Activated naive CD4-positive, alpha-beta T cell treated with anti-CD3 and anti-CD28 coated beads, Interleukin-2, amount 50 U/mL, for 24 hours (primary cell): ENCODE results near the gene ZDHHC15.
"Not testable (repeated sequence)": the region's sequence is repeated elsewhere in the genome, so short reads cannot be mapped to it uniquely, and the experiment has no call there.

Experiments used
- H3K27ac Mint-ChIP-seq: one replicate; pipeline ENCODE4 v1.8.0; 2021; ENCODE audit warnings: mild to moderate bottlenecking, mixed read lengths
- H3K27me3 Mint-ChIP-seq: one replicate; pipeline ENCODE4 v1.8.0; 2021; ENCODE audit warnings: mixed read lengths
- H3K36me3 Mint-ChIP-seq: one replicate; pipeline ENCODE4 v1.8.0; 2021; ENCODE audit warnings: mixed read lengths
- H3K4me1 Mint-ChIP-seq: one replicate; pipeline ENCODE4 v1.8.0; 2021; ENCODE audit warnings: mixed read lengths
- H3K4me3 Mint-ChIP-seq: one replicate; pipeline ENCODE4 v1.8.0; 2021; ENCODE audit warnings: mild to moderate bottlenecking, mixed read lengths
- H3K9me3 Mint-ChIP-seq: one replicate; pipeline ENCODE4 v1.8.0; 2021; ENCODE audit warnings: mixed read lengths

Gene ZDHHC15

DNA sequence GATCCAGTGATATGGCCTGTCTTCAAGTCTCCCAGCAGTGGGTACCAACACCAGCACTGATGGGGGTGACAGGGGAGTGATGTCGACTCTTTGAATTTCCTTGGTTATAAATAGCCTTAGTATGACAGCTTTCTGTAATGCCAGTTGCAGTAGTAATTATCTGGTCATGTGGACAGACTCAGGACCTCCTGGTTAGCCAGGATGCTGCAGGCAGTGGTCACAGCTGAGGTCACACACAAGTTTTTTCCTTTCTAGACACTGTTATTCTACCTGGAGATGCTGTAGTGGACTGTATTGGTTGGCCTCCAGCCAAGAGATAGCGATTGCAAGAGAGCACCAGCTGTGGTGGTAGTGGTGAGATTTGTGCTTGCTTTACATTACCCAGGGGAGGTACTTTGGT lies 185.3 kb downstream of the ZDHHC15 start:
- Mint-ChIP-seq H3K4me1 (no peaks in the 10 kb centered on the region), H3K27ac (no peak overlapping the region), H3K4me3 (no peak overlapping the region), H3K36me3 (peaks cover 9% of the 10 kb centered on the region), H3K9me3 (no peaks in the 10 kb centered on the region), H3K27me3 (no peaks in the 10 kb centered on the region)

DNA sequence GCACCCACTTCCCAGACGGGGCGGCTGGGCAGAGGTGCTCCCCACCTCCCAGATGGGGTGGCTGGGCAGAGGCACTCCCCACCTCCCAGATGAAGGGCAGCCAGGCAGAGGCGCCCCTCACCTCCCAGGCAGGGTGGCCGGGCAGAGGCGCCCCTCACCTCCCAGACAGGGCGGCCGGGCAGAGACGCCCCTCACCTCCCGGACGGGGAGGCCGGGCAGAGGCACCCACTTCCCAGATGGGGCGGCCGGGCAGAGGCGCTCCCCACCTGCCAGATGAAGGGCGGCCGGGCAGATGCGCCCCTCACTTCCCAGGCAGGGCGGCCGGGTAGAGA lies 187.7 kb downstream of the ZDHHC15 start:
- H3K27me3 Mint-ChIP-seq, result no peaks in the 10 kb centered on the region
- no peaks in the 10 kb centered on the region for H3K9me3 Mint-ChIP-seq
- H3K36me3 Mint-ChIP-seq, result peaks cover 28% of the 10 kb centered on the region
- H3K27ac Mint-ChIP-seq, result no peak overlapping the region
- no peak overlapping the region for H3K4me3 Mint-ChIP-seq
- no peaks in the 10 kb centered on the region for H3K4me1 Mint-ChIP-seq

DNA sequence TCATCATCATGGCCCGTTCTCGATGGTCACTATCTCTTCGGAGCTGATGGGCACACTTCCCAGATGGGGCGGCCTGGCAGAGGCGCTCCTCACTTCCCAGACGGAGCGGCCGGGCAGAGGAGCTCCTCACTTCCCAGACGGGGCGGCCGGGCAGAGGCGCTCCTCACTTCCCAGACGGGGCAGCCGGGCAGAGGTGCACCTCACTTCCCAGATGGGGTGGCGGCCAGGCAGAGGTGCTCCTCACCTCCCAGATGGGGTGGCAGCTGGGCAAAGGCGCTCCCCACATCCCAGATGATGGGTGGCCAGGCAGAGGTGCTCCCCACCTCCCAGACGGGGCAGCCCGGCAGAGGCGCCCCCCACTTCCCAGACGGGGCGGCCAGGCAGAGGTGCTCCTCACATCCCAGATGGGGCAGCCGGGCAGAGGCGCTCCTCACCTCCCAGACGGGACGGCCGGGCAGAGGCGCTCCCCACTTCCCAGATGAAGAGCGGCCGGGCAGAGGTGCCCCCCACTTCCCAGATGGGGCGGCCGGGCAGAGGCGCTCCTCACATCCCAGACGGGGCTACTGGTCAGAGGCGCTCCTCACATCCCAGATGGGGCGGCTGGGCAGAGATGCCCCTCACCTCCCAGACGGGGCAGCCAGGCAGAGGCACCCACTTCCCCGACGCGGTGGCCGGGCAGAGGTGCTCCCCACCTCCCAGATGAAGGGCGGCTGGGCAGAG lies 188.3 kb downstream of the ZDHHC15 start:
- H3K4me3 Mint-ChIP-seq, H3K4me1 Mint-ChIP-seq: not testable (repeated sequence)

DNA sequence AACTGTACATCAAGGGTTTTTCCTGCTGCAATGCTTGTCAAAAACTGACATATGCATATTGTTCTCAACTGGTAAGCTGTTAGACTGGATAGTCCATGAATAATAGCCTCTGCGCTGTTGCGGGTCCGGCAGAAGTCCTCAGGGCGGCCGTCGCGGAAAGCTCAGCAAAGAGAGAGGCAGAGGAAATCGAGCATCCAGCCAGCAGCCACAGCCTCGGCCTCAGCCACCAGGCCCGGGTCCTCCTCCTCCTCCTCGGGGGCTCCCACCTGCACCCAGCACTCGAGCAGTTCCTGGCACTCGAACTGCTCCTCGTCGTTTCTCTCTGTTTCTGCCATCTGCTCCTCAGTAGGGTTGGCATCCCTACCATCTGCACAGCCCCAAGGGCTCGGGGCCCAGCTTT lies 195.2 kb downstream of the ZDHHC15 start:
- Mint-ChIP-seq H3K27ac (no peak overlapping the region), H3K27me3 (no peaks in the 10 kb centered on the region), H3K4me1 (no peaks in the 10 kb centered on the region), H3K36me3 (peaks cover 51% of the 10 kb centered on the region), H3K9me3 (peaks cover 7% of the 10 kb centered on the region), H3K4me3 (no peak overlapping the region)

More for the DNA sequence above, 188.3 kb downstream of the ZDHHC15 start:
- not testable (repeated sequence) for H3K27me3 Mint-ChIP-seq, H3K27ac Mint-ChIP-seq, H3K9me3 Mint-ChIP-seq
- peaks cover 31% of the 10 kb centered on the region for H3K36me3 Mint-ChIP-seq
